GM23338 (cell line): ENCODE measurements around the gene HSBP1. TPM values are rescaled to one million over a fixed set of nuclear protein-coding genes. Genes with fewer than 3 reads are reported as not detected.
A peak's percentile ranks its signal among the peaks of the same experiment; 100 is the strongest.

Experiments used
- ATAC-seq: fragments of 200-7000 bp; cut with Tn5 transposase; 3 replicates; pipeline ENCODE4 v1.9.1; 2020
- DNase-seq: peaks from one replicate; pipeline ENCODE4 v3.0.0-alpha.2; 2015; ENCODE audit warnings: low spot score
- H2AFZ ChIP-seq: fragments of 200-600 bp; sonication (generic); 2 replicates; pipeline ENCODE4 v1.8.0; 2016; ENCODE audit warnings: antibody characterized with exemption, mild to moderate bottlenecking, moderate library complexity
- H3F3A ChIP-seq: fragments of 200-600 bp; sonication (generic); replicated peaks from 2 replicates; pipeline ENCODE4 v1.8.0; 2017; ENCODE audit warnings: antibody characterized with exemption, mixed run types, low read depth
- H3K27ac ChIP-seq: fragments of 200-600 bp; sonication (generic); 2 replicates; pipeline ENCODE4 v1.6.1; 2016; ENCODE audit warnings: low read depth
- H3K27me3 ChIP-seq: fragments of 200-600 bp; sonication (generic); 2 replicates; pipeline ENCODE4 v1.8.0; 2016; ENCODE audit warnings: mild to moderate bottlenecking, mixed run types, moderate library complexity; ENCODE audit not compliant: insufficient read depth
- H3K36me3 ChIP-seq: fragments of 200-600 bp; sonication (generic); 2 replicates; pipeline ENCODE4 v1.8.0; 2016; ENCODE audit warnings: mild to moderate bottlenecking; ENCODE audit not compliant: insufficient read depth
- H3K4me1 ChIP-seq: fragments of 200-600 bp; sonication (generic); 2 replicates; pipeline ENCODE4 v1.8.0; 2016; ENCODE audit warnings: mild to moderate bottlenecking, moderate library complexity; ENCODE audit not compliant: insufficient read depth
- H3K4me2 ChIP-seq: fragments of 200-600 bp; sonication (generic); 2 replicates; pipeline ENCODE4 v1.7.1; 2017; ENCODE audit warnings: mixed run types
- H3K4me3 ChIP-seq: fragments of 200-600 bp; sonication (generic); 2 replicates; pipeline ENCODE4 v1.6.1; 2016; ENCODE audit warnings: mixed run types
- H3K79me2 ChIP-seq: fragments of 200-600 bp; sonication (generic); replicated peaks from 2 replicates; pipeline ENCODE4 v1.8.0; 2017; ENCODE audit warnings: mild to moderate bottlenecking; ENCODE audit not compliant: insufficient read depth
- H3K9me2 ChIP-seq: fragments of 200-600 bp; sonication (generic); 2 replicates; pipeline ENCODE4 v1.8.0; 2017; ENCODE audit not compliant: insufficient read depth
- H4K20me1 ChIP-seq: fragments of 200-600 bp; sonication (generic); replicated peaks from 2 replicates; pipeline ENCODE4 v1.8.0; 2017; ENCODE audit warnings: mild to moderate bottlenecking; ENCODE audit not compliant: insufficient read depth
- H3K27ac Mint-ChIP-seq: 2 replicates; pipeline ENCODE4 v1.8.0; 2020; ENCODE audit warnings: inconsistent platforms, mild to moderate bottlenecking, moderate library complexity, mixed read lengths
- H3K27me3 Mint-ChIP-seq: 3 replicates; pipeline ENCODE4 v1.8.0; 2022; ENCODE audit warnings: low read depth, mild to moderate bottlenecking, moderate library complexity, mixed read lengths, inconsistent platforms; ENCODE audit not compliant: insufficient read depth, poor library complexity
- H3K36me3 Mint-ChIP-seq: 3 replicates; pipeline ENCODE4 v1.8.0; 2021; ENCODE audit warnings: low read depth, mild to moderate bottlenecking, inconsistent platforms, moderate library complexity, mixed read lengths
- H3K4me1 Mint-ChIP-seq: 3 replicates; pipeline ENCODE4 v1.8.0; 2020; ENCODE audit warnings: mild to moderate bottlenecking, inconsistent platforms, mixed read lengths
- H3K4me3 Mint-ChIP-seq: 3 replicates; pipeline ENCODE4 v1.8.0; 2021; ENCODE audit warnings: moderate library complexity, mild to moderate bottlenecking, inconsistent platforms, mixed read lengths
- H3K9me3 Mint-ChIP-seq: 3 replicates; pipeline ENCODE4 v1.8.0; 2020; ENCODE audit warnings: moderate library complexity, mild to moderate bottlenecking, inconsistent platforms, mixed read lengths
- CREB1 ChIP-seq: fragments of 250-450 bp; sonication (Bioruptor Pico); IDR thresholded peaks from 2 replicates; pipeline ENCODE4 v1.5.0; 2020; ENCODE audit warnings: low read depth, mild to moderate bottlenecking, moderate library complexity
- EZH2phosphoT487 ChIP-seq: fragments of 200-600 bp; sonication (generic); IDR thresholded peaks from one replicate; pipeline ENCODE4 v1.8.1; 2018; ENCODE audit warnings: antibody characterized with exemption; ENCODE audit not compliant: unreplicated experiment
- JUNB ChIP-seq: IDR thresholded peaks from one replicate; pipeline ENCODE4 v1.6.1; 2016; ENCODE audit warnings: antibody characterized with exemption; ENCODE audit not compliant: unreplicated experiment
- NANOG ChIP-seq: IDR thresholded peaks from 2 replicates; pipeline ENCODE4 v1.6.1; 2016; ENCODE audit warnings: antibody characterized with exemption, borderline replicate concordance
- POLR2AphosphoS5 ChIP-seq: IDR thresholded peaks from 2 replicates; pipeline ENCODE4 v1.6.1; 2016; ENCODE audit warnings: antibody characterized with exemption, low read depth
- ZNF114 ChIP-seq: fragments of 250-450 bp; sonication (Bioruptor Pico); IDR thresholded peaks from 2 replicates; pipeline ENCODE4 v1.5.0; 2020; ENCODE audit warnings: mild to moderate bottlenecking, moderate library complexity
- polyA plus RNA-seq: library from polyadenylated mRNA; unstranded; fragments of >200 nt; fragmentation: Nextera tagmentation; extraction: Ambion mirVana; gene quantifications from 2 replicates; pipeline ENCODE4 v1.2.1, GENCODE V29; 2016
- total RNA-seq: library from RNA; depleted of rRNA; stranded (reverse); fragments of >200 nt; shearing (Covaris generic); gene quantifications from 2 replicates; pipeline ENCODE4 v1.2.3, GENCODE V29; 2014
- TF ChIP-seq, protein P1 (sequence below): IDR thresholded peaks from 2 replicates; pipeline ENCODE4 v1.6.1; 2016; ENCODE audit warnings: antibody characterized with exemption
- TF ChIP-seq, protein P2 (sequence below): IDR thresholded peaks from one replicate; pipeline ENCODE4 v1.6.1; 2018; ENCODE audit warnings: antibody characterized with exemption; ENCODE audit not compliant: unreplicated experiment
- TF ChIP-seq, protein P3 (sequence below): fragments of 250-450 bp; sonication (Bioruptor Pico); IDR thresholded peaks from 2 replicates; pipeline ENCODE4 v1.5.0; 2020; ENCODE audit warnings: mild to moderate bottlenecking, moderate library complexity

HSBP1 gene
- total and polyA plus RNA-seq, 2 experiments from 2014 or later: 71.0 to 817 TPM

DNA sequence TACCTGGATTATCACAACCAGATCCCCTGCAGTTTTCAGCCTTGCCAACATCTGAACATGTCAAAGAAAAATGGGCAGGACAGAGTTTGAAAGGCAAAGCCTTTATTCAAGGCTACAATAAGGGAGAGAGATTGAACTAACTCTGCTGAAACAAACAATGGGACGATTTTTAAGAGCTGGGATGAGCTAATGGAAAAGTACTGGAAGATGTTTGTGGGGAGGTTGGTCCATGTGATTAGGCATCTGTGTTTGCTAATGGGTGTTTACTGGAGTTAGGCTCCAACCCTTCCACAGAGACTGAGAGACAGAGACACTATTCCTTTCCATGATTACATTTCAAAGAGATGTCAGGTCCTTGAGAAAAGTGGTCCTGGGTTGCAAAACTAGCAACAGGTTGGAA, 35.0 kb upstream of the HSBP1 start:
- no peak overlapping the region; the same call in 1 of the 2 replicates for H2AFZ ChIP-seq
- no peak overlapping the region for H3K4me3 Mint-ChIP-seq
- H3K36me3 Mint-ChIP-seq: 0 out of 3 replicates have a peak, but pooled peaks cover 3% of the 10 kb centered on the region
- no peaks in the 10 kb centered on the region for H3K79me2 ChIP-seq
- DNase-seq (no peak), ATAC-seq (no peak)
- H3K4me1 Mint-ChIP-seq: peaks cover 27% of the 10 kb centered on the region
- H3K27me3 ChIP-seq: no peaks in the 10 kb centered on the region
- peaks cover 18% of the 10 kb centered on the region for H3K4me1 ChIP-seq
- H3K9me3 Mint-ChIP-seq: peaks cover 3% of the 10 kb centered on the region; the same call in 1 of the 3 replicates
- no peaks in the 10 kb centered on the region for H4K20me1 ChIP-seq
- H3K9me2 ChIP-seq: peaks cover 27% of the 10 kb centered on the region
- no peak overlapping the region for H3K4me2 ChIP-seq
- TF ChIP-seq, protein P1, sequence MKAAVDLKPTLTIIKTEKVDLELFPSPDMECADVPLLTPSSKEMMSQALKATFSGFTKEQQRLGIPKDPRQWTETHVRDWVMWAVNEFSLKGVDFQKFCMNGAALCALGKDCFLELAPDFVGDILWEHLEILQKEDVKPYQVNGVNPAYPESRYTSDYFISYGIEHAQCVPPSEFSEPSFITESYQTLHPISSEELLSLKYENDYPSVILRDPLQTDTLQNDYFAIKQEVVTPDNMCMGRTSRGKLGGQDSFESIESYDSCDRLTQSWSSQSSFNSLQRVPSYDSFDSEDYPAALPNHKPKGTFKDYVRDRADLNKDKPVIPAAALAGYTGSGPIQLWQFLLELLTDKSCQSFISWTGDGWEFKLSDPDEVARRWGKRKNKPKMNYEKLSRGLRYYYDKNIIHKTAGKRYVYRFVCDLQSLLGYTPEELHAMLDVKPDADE: no peak
- TF ChIP-seq POLR2AphosphoS5 (no peak), JUNB (no peak), NANOG (no peak)
- TF ChIP-seq, protein P2, sequence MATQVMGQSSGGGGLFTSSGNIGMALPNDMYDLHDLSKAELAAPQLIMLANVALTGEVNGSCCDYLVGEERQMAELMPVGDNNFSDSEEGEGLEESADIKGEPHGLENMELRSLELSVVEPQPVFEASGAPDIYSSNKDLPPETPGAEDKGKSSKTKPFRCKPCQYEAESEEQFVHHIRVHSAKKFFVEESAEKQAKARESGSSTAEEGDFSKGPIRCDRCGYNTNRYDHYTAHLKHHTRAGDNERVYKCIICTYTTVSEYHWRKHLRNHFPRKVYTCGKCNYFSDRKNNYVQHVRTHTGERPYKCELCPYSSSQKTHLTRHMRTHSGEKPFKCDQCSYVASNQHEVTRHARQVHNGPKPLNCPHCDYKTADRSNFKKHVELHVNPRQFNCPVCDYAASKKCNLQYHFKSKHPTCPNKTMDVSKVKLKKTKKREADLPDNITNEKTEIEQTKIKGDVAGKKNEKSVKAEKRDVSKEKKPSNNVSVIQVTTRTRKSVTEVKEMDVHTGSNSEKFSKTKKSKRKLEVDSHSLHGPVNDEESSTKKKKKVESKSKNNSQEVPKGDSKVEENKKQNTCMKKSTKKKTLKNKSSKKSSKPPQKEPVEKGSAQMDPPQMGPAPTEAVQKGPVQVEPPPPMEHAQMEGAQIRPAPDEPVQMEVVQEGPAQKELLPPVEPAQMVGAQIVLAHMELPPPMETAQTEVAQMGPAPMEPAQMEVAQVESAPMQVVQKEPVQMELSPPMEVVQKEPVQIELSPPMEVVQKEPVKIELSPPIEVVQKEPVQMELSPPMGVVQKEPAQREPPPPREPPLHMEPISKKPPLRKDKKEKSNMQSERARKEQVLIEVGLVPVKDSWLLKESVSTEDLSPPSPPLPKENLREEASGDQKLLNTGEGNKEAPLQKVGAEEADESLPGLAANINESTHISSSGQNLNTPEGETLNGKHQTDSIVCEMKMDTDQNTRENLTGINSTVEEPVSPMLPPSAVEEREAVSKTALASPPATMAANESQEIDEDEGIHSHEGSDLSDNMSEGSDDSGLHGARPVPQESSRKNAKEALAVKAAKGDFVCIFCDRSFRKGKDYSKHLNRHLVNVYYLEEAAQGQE: no peak
- H3K27ac ChIP-seq: no peak overlapping the region
- no peak overlapping the region for H3K4me3 ChIP-seq
- no peaks in the 10 kb centered on the region for H3F3A ChIP-seq
- peaks cover 8% of the 10 kb centered on the region for H3K27me3 Mint-ChIP-seq
- H3K36me3 ChIP-seq: no peaks in the 10 kb centered on the region
- H3K27ac Mint-ChIP-seq: peak overlapping the region; percentile 6; the same call in 1 of the 2 replicates

DNA sequence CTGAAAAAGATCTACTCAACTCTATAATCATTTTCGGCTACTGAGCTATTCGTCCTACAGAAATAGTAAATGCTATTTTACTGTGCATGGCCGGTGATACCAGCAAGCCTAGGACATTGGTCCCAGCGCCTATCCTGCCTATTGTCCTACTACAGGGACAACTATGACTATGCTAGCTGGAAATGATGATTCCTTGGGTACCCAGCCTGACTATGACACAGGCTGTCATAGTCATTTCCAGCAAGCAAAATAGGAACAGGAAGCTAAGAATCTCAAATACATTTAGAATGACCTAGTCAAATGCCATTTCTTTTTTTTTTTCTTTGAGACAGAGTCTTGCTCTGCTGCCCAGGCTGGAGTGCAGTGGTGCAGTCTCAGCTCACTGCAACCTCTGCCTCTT, 33.7 kb upstream of the HSBP1 start:
- ATAC-seq (no peak), DNase-seq (no peak)
- Histone ChIP-seq H3K4me1 (peaks cover 15% of the 10 kb centered on the region), H3K79me2 (no peaks in the 10 kb centered on the region), H3F3A (no peaks in the 10 kb centered on the region), H3K4me3 (no peak overlapping the region), H3K36me3 (no peaks in the 10 kb centered on the region), H3K4me2 (no peak overlapping the region), H3K9me2 (peaks cover 24% of the 10 kb centered on the region), H3K27me3 (no peaks in the 10 kb centered on the region), H3K27ac (no peak overlapping the region), H4K20me1 (no peaks in the 10 kb centered on the region), H2AFZ (no peak overlapping the region)
- Mint-ChIP-seq H3K9me3 (peaks cover 3% of the 10 kb centered on the region; the same call in 1 of the 3 replicates), H3K4me3 (no peak overlapping the region), H3K36me3 (no peaks in the 10 kb centered on the region), H3K27me3 (peaks cover 3% of the 10 kb centered on the region), H3K27ac (no peak overlapping the region), H3K4me1 (peaks cover 20% of the 10 kb centered on the region)
- TF ChIP-seq, protein P1: no peak
- TF ChIP-seq CREB1 (CRISPR knock-in tag) (no peak), EZH2phosphoT487 (no peak), ZNF114 (CRISPR knock-in tag) (no peak)
- TF ChIP-seq, protein P3, sequence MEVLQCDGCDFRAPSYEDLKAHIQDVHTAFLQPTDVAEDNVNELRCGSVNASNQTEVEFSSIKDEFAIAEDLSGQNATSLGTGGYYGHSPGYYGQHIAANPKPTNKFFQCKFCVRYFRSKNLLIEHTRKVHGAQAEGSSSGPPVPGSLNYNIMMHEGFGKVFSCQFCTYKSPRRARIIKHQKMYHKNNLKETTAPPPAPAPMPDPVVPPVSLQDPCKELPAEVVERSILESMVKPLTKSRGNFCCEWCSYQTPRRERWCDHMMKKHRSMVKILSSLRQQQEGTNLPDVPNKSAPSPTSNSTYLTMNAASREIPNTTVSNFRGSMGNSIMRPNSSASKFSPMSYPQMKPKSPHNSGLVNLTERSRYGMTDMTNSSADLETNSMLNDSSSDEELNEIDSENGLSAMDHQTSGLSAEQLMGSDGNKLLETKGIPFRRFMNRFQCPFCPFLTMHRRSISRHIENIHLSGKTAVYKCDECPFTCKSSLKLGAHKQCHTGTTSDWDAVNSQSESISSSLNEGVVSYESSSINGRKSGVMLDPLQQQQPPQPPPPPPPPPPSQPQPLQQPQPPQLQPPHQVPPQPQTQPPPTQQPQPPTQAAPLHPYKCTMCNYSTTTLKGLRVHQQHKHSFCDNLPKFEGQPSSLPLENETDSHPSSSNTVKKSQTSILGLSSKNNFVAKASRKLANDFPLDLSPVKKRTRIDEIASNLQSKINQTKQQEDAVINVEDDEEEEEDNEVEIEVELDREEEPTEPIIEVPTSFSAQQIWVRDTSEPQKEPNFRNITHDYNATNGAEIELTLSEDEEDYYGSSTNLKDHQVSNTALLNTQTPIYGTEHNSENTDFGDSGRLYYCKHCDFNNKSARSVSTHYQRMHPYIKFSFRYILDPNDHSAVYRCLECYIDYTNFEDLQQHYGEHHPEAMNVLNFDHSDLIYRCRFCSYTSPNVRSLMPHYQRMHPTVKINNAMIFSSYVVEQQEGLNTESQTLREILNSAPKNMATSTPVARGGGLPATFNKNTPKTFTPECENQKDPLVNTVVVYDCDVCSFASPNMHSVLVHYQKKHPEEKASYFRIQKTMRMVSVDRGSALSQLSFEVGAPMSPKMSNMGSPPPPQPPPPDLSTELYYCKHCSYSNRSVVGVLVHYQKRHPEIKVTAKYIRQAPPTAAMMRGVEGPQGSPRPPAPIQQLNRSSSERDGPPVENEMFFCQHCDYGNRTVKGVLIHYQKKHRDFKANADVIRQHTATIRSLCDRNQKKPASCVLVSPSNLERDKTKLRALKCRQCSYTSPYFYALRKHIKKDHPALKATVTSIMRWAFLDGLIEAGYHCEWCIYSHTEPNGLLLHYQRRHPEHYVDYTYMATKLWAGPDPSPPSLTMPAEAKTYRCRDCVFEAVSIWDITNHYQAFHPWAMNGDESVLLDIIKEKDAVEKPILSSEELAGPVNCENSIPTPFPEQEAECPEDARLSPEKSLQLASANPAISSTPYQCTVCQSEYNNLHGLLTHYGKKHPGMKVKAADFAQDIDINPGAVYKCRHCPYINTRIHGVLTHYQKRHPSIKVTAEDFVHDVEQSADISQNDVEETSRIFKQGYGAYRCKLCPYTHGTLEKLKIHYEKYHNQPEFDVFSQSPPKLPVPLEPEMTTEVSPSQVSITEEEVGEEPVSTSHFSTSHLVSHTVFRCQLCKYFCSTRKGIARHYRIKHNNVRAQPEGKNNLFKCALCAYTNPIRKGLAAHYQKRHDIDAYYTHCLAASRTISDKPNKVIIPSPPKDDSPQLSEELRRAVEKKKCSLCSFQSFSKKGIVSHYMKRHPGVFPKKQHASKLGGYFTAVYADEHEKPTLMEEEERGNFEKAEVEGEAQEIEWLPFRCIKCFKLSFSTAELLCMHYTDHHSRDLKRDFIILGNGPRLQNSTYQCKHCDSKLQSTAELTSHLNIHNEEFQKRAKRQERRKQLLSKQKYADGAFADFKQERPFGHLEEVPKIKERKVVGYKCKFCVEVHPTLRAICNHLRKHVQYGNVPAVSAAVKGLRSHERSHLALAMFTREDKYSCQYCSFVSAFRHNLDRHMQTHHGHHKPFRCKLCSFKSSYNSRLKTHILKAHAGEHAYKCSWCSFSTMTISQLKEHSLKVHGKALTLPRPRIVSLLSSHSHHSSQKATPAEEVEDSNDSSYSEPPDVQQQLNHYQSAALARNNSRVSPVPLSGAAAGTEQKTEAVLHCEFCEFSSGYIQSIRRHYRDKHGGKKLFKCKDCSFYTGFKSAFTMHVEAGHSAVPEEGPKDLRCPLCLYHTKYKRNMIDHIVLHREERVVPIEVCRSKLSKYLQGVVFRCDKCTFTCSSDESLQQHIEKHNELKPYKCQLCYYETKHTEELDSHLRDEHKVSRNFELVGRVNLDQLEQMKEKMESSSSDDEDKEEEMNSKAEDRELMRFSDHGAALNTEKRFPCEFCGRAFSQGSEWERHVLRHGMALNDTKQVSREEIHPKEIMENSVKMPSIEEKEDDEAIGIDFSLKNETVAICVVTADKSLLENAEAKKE: no peak
